Left lung (tissue), 10 donors: ENCODE measurements around the gene CYP19A1. TPM values are rescaled to one million over a fixed set of nuclear protein-coding genes. Genes with fewer than 3 reads are reported as not detected.

Source experiments
- ATAC-seq: fragments of 200-7000 bp; cut with Tn5 transposase; one replicate; pipeline ENCODE4 v1.9.1; 2020; ENCODE audit warnings: moderate library complexity
- DNase-seq, 4 donors: peaks; one replicate each; pipeline ENCODE4 v3.0.0-alpha.2; 2013 to 2020
- H3K27ac ChIP-seq, 2 donors: fragments of 200-600 bp; sonication (generic) in 1 of 2; one replicate each; pipeline versions ENCODE4 v1.5.0 to v1.8.0; 2020 to 2021
- H3K27me3 ChIP-seq, 2 donors: fragments of 200-600 bp; sonication (generic) in 1 of 2; one replicate each; pipeline versions ENCODE4 v1.5.0 to v1.8.0; 2020 to 2021
- H3K36me3 ChIP-seq, 2 donors: fragments of 200-600 bp; sonication (generic) in 1 of 2; one replicate each; pipeline versions ENCODE4 v1.5.0 to v1.8.0; 2020 to 2021
- H3K4me1 ChIP-seq, 2 donors: fragments of 200-600 bp; one replicate each; pipeline ENCODE4 v1.8.0; 2021
- H3K4me3 ChIP-seq, 2 donors: fragments of 200-600 bp; sonication (generic) in 1 of 2; one replicate each; pipeline versions ENCODE4 v1.5.0 to v1.8.0; 2020 to 2021; ENCODE audit warnings: mild to moderate bottlenecking in 1 of 2
- H3K9me3 ChIP-seq, 2 donors: fragments of 200-600 bp; sonication (generic) in 1 of 2; one replicate each; pipeline versions ENCODE4 v1.5.0 to v1.8.0; 2020 to 2021
- CTCF ChIP-seq, 2 donors: fragments of 200-600 bp; sonication (generic) in 1 of 2; IDR thresholded peaks; one replicate each; pipeline versions ENCODE4 v1.5.0 to v1.8.0; 2021; ENCODE audit warnings: antibody characterized with exemption in 2 of 2
- intact Hi-C, 2 donors: fragments of 100-400 bp; cut with DNase I; formaldehyde crosslinking; loops; one replicate each; pipeline versions ENCODE4 v1.11.2 to v1.14.2; 2022
- polyA plus RNA-seq, 6 donors: library from polyadenylated mRNA; unstranded; fragments of 120-200 nt; gene quantifications; one replicate each; pipeline ENCODE4 v1.2.1, GENCODE V29; 2013; ENCODE audit not compliant: insufficient read length in 6 of 6
- total RNA-seq, 2 donors: library from RNA; stranded (reverse); fragmentation: NEBNext Ultra II Directional; extraction: Animal tissue kit (Norgen Biotek cat#: 25700); gene quantifications; one replicate each; pipeline ENCODE4 v1.2.1, GENCODE V29; 2021
- donor health status: DM: no; HTN: yes; CAD: no.
- donor health status: DM: no; HTN: no; CAD: no.

CYP19A1 gene
- total and polyA plus RNA-seq, 8 donors = 0.13 to 7.1 (median 0.47) TPM; not detected in 2

GRCh38 chr15:51180534-51180933 is 157.9 kb downstream of the CYP19A1 start:
- Histone ChIP-seq H3K4me3 (no peak overlapping the region), H3K36me3 (no peaks in the 10 kb centered on the region), H3K9me3 (no peaks in the 10 kb centered on the region), H3K4me1 (peaks cover 0 to 12% of the 10 kb centered on the region in 2 donors), H3K27ac (no peak overlapping the region), H3K27me3 (no peaks in the 10 kb centered on the region)
- DNase-seq (no peak), ATAC-seq (no peak)
- no peak for TF ChIP-seq CTCF (IDR thresholded peaks at IDR 0.05)
- intact Hi-C loops = no loop called here

- Histone ChIP-seq H3K27me3 (no peaks in the 10 kb centered on the region), H3K36me3 (no peaks in the 10 kb centered on the region), H3K9me3 (no peaks in the 10 kb centered on the region), H3K27ac (no peak overlapping the region), H3K4me3 (no peak overlapping the region), H3K4me1 (peaks cover 0 to 8% of the 10 kb centered on the region in 2 donors)
- DNase-seq = no peak
- no peak for TF ChIP-seq CTCF (IDR thresholded peaks at IDR 0.05)
- intact Hi-C loops = no loop called here
- ATAC-seq = no peak
These were observed 158.4 kb downstream of the CYP19A1 start for GRCh38 chr15:51180011-51180410.

GRCh38 chr15:51172193-51172592 is 166.2 kb downstream of the CYP19A1 start:
- intact Hi-C loops = no loop called here
- Histone ChIP-seq H3K27me3 (no peaks in the 10 kb centered on the region), H3K9me3 (no peaks in the 10 kb centered on the region), H3K4me1 (peaks cover 4 to 17% of the 10 kb centered on the region in 2 donors), H3K27ac (no peak overlapping the region), H3K4me3 (no peak overlapping the region), H3K36me3 (no peaks in the 10 kb centered on the region)
- ATAC-seq (peak; percentile 78), DNase-seq (peak in 2 of 4 donors; percentile 36 to 39)
- TF ChIP-seq CTCF (IDR thresholded peaks at IDR 0.05) = no peak

- H3K4me1 ChIP-seq = peaks cover 4 to 17% of the 10 kb centered on the region in 2 donors
- H3K36me3 ChIP-seq = no peaks in the 10 kb centered on the region
- intact Hi-C loops = no loop called here
- DNase-seq = no peak
- no peaks in the 10 kb centered on the region for H3K27me3 ChIP-seq
- H3K9me3 ChIP-seq = no peaks in the 10 kb centered on the region
- H3K4me3 ChIP-seq = no peak overlapping the region
- no peak overlapping the region for H3K27ac ChIP-seq
- no peak for ATAC-seq
- no peak for TF ChIP-seq CTCF (IDR thresholded peaks at IDR 0.05)
These were observed 166.8 kb downstream of the CYP19A1 start for GRCh38 chr15:51171634-51171932.

- peaks cover 4 to 17% of the 10 kb centered on the region in 2 donors for H3K4me1 ChIP-seq
- H3K36me3 ChIP-seq = no peaks in the 10 kb centered on the region
- no peak overlapping the region for H3K27ac ChIP-seq
- no peak for ATAC-seq
- DNase-seq = no peak
- H3K4me3 ChIP-seq = no peak overlapping the region
- no peaks in the 10 kb centered on the region for H3K9me3 ChIP-seq
- no peaks in the 10 kb centered on the region for H3K27me3 ChIP-seq
- intact Hi-C loops = no loop called here
- no peak for TF ChIP-seq CTCF (IDR thresholded peaks at IDR 0.05)
These were observed 167.3 kb downstream of the CYP19A1 start for GRCh38 chr15:51170882-51171633.
